Liver (tissue), 9 donors: Measurements from ENCODE around the gene TUBA4B. TPM values are rescaled to one million over a fixed set of nuclear protein-coding genes. Genes with fewer than 3 reads are reported as not detected.

Experiments used
- DNase-seq: peaks from one replicate; pipeline ENCODE4 v3.0.0-alpha.2; 2017; ENCODE audit warnings: low spot score
- H3K27ac ChIP-seq, 2 donors: one replicate each; pipeline ENCODE4 v1.7.0; 2013; ENCODE audit warnings: inconsistent platforms in 2 of 2, low read length in 2 of 2, control low read depth in 1 of 2, low read depth in 1 of 2, mild to moderate bottlenecking in 1 of 2
- H3K27me3 ChIP-seq, 4 donors: one replicate each; pipeline versions ENCODE4 v1.6.1 to v1.7.0; 2013; ENCODE audit warnings: low read length in 3 of 4, inconsistent platforms in 1 of 4, mild to moderate bottlenecking in 1 of 4, moderate library complexity in 1 of 4; ENCODE audit not compliant: control insufficient read depth in 4 of 4, insufficient read depth in 4 of 4
- H3K36me3 ChIP-seq, 4 donors: one replicate each; pipeline versions ENCODE4 v1.6.1 to v1.7.0; 2013; ENCODE audit warnings: low read length in 3 of 4, mild to moderate bottlenecking in 3 of 4, low read depth in 1 of 4, moderate library complexity in 1 of 4; ENCODE audit not compliant: control insufficient read depth in 4 of 4, insufficient read depth in 3 of 4
- H3K4me1 ChIP-seq, 4 donors: one replicate each; pipeline versions ENCODE4 v1.6.1 to v1.7.0; 2013; ENCODE audit warnings: low read length in 3 of 4, mild to moderate bottlenecking in 3 of 4, moderate library complexity in 1 of 4; ENCODE audit not compliant: control insufficient read depth in 4 of 4, insufficient read depth in 4 of 4
- H3K4me3 ChIP-seq, 3 donors: one replicate each; pipeline versions ENCODE4 v1.6.1 to v1.7.0; 2013; ENCODE audit warnings: low read length in 3 of 3, control low read depth in 1 of 3, low read depth in 1 of 3, mild to moderate bottlenecking in 1 of 3
- H3K9ac ChIP-seq, 2 donors: one replicate each; pipeline ENCODE4 v1.7.0; 2013; ENCODE audit warnings: low read length in 2 of 2, mild to moderate bottlenecking in 2 of 2, moderate library complexity in 2 of 2, control low read depth in 1 of 2, low read depth in 1 of 2
- H3K9me3 ChIP-seq, 4 donors: one replicate each; pipeline versions ENCODE4 v1.6.1 to v1.7.0; 2013; ENCODE audit warnings: low read length in 3 of 4; ENCODE audit not compliant: control insufficient read depth in 4 of 4
- ATF3 ChIP-seq: IDR thresholded peaks from 2 replicates; pipeline ENCODE4 v1.6.1; 2016; ENCODE audit warnings: antibody characterized with exemption
- CTCF ChIP-seq: fragments of 150-350 bp; IDR thresholded peaks from 2 replicates; pipeline ENCODE4 v1.5.1; 2017; ENCODE audit warnings: improper control_type of control experiment, low read depth, low read length; ENCODE audit not compliant: missing input control
- EGR1 ChIP-seq, 2 donors: IDR thresholded peaks; 2 replicates each; pipeline ENCODE4 v1.6.1; 2016 to 2018; ENCODE audit warnings: antibody characterized with exemption in 2 of 2, low read depth in 2 of 2
- FOXA1 ChIP-seq: IDR thresholded peaks from 2 replicates; pipeline ENCODE4 v1.6.1; 2016; ENCODE audit warnings: antibody characterized with exemption
- FOXA2 ChIP-seq: IDR thresholded peaks from 2 replicates; pipeline ENCODE4 v1.6.1; 2016; ENCODE audit warnings: antibody characterized with exemption
- HNF4A ChIP-seq, 2 donors: conservative IDR thresholded peaks; 2 replicates each; pipeline ENCODE4 v1.6.1; 2016; ENCODE audit warnings: antibody characterized with exemption in 2 of 2, mild to moderate bottlenecking in 2 of 2
- HNF4G ChIP-seq: IDR thresholded peaks from 2 replicates; pipeline ENCODE4 v1.6.1; 2016; ENCODE audit warnings: antibody characterized with exemption
- JUND ChIP-seq, 2 donors: IDR thresholded peaks; 2 replicates each; pipeline ENCODE4 v1.6.1; 2016; ENCODE audit warnings: antibody characterized with exemption in 2 of 2
- MAX ChIP-seq: IDR thresholded peaks from 2 replicates; pipeline ENCODE4 v1.6.1; 2016; ENCODE audit warnings: antibody characterized with exemption
- NR2F2 ChIP-seq: IDR thresholded peaks from 2 replicates; pipeline ENCODE4 v1.6.1; 2016; ENCODE audit warnings: antibody characterized with exemption
- RAD21 ChIP-seq, 2 donors: IDR thresholded peaks; 2 replicates each; pipeline ENCODE4 v1.6.1; 2016; ENCODE audit warnings: antibody characterized with exemption in 2 of 2, mild to moderate bottlenecking in 2 of 2
- REST ChIP-seq: IDR thresholded peaks from 2 replicates; pipeline ENCODE4 v1.6.1; 2016; ENCODE audit warnings: antibody characterized with exemption, mild to moderate bottlenecking
- RXRA ChIP-seq, 2 donors: IDR thresholded peaks; 2 replicates each; pipeline ENCODE4 v1.6.1; 2017 to 2018; ENCODE audit warnings: antibody characterized with exemption in 2 of 2, mild to moderate bottlenecking in 1 of 2
- SP1 ChIP-seq: IDR thresholded peaks from 2 replicates; pipeline ENCODE4 v1.6.1; 2018; ENCODE audit warnings: antibody characterized with exemption, mild to moderate bottlenecking
- TAF1 ChIP-seq: conservative IDR thresholded peaks from 2 replicates; pipeline ENCODE4 v1.6.1; 2016; ENCODE audit warnings: antibody characterized with exemption, mild to moderate bottlenecking
- YY1 ChIP-seq: IDR thresholded peaks from 2 replicates; pipeline ENCODE4 v1.6.1; 2016; ENCODE audit warnings: antibody characterized with exemption, mild to moderate bottlenecking
- ZBTB33 ChIP-seq: IDR thresholded peaks from 2 replicates; pipeline ENCODE4 v1.6.1; 2016; ENCODE audit warnings: antibody characterized with exemption
- WGBS: extraction: QIAGEN DNeasy Blood & Tissue Kit; methylation state at CpG from one replicate; pipeline ENCODE4 v1.1.7; 2013; 5-methylcytosine and 5-hydroxymethylcytosine counted together
- polyA plus RNA-seq, 2 donors: library from polyadenylated mRNA; stranded (reverse) in 1 of 2; unstranded in 1 of 2; fragments of 200-250 nt in 1 of 2; fragments of >200 nt in 1 of 2; fragmentation: Nextera tagmentation in 1 of 2; extraction: Ambion mirVana in 1 of 2; gene quantifications; one replicate each; pipeline versions ENCODE4 v1.2.1 to v1.2.3, GENCODE V29; 2013 to 2015
- total RNA-seq, 2 donors: library from RNA; depleted of rRNA; stranded (reverse); fragments of >200 nt; gene quantifications; one replicate each; pipeline ENCODE4 v1.2.3, GENCODE V29; 2014
- donor health status: healthy.
- donor health status: healthy.
- donor health status: healthy.
- donor health status: healthy.
- donor health status: healthy.

TUBA4B gene
- total and polyA plus RNA-seq, 4 donors, result 0.08 to 0.20 (median 0.19) TPM; not detected in 1

- Histone ChIP-seq H3K27me3 (no peaks in the 10 kb centered on the region), H3K9ac (no peak overlapping the region), H3K27ac (no peak overlapping the region), H3K4me1 (peaks cover 0 to 8% (median 5%) of the 10 kb centered on the region in 4 donors), H3K4me3 (no peak overlapping the region), H3K9me3 (no peaks in the 10 kb centered on the region), H3K36me3 (no peaks in the 10 kb centered on the region)
- TF ChIP-seq RAD21 (IDR thresholded peaks at IDR 0.05), result peak; percentile 89 to 93
- peak; percentile 16 to 57 for TF ChIP-seq HNF4A (conservative IDR thresholded peaks at IDR 0.05)
- no peak for TF ChIP-seq YY1
- TF ChIP-seq HNF4G, result peak; percentile 45
- peak; percentile 99 for TF ChIP-seq CTCF
- WGBS, result 21% methylated on average over 15 of the region's 15 CpGs
- DNase-seq, result peak; percentile 95
These were observed 45.8 kb downstream of the TUBA4B start for GRCh38 chr2:219298759-219299371.

GRCh38 chr2:219299372-219299760, 46.3 kb downstream of the TUBA4B start:
- TF ChIP-seq RAD21 (IDR thresholded peaks at IDR 0.05) (no peak), FOXA2 (no peak), FOXA1 (no peak), JUND (IDR thresholded peaks at IDR 0.05) (no peak), TAF1 (no peak), CTCF (no peak), REST (no peak), SP1 (no peak), YY1 (no peak), MAX (no peak), HNF4G (no peak), HNF4A (conservative IDR thresholded peaks at IDR 0.05) (no peak), NR2F2 (no peak), EGR1 (IDR thresholded peaks at IDR 0.05; ENCODE audit: low read depth in 2 of 2) (no peak), RXRA (IDR thresholded peaks at IDR 0.05) (no peak), ATF3 (no peak), ZBTB33 (no peak)
- Histone ChIP-seq H3K9ac (no peak overlapping the region), H3K36me3 (no peaks in the 10 kb centered on the region), H3K4me1 (peaks cover 0 to 8% (median 5%) of the 10 kb centered on the region in 4 donors), H3K27ac (no peak overlapping the region), H3K4me3 (no peak overlapping the region), H3K27me3 (no peaks in the 10 kb centered on the region), H3K9me3 (no peaks in the 10 kb centered on the region)
- 79% methylated on average over 6 of the region's 6 CpGs for WGBS
- peak; percentile 29 for DNase-seq
